H1 (cell line): ENCODE measurements around the gene RNF123. TPM values are rescaled to one million over a fixed set of nuclear protein-coding genes. Genes with fewer than 3 reads are reported as not detected.
A peak's percentile ranks its signal among the peaks of the same experiment; 100 is the strongest.

Experiments
- CTCF ChIA-PET: fragments of 300-600 bp; sonication (Branson Sonifier 250); formaldehyde crosslinking; loops from one replicate; lab custom pipeline; 2021; ENCODE audit not compliant: partially characterized antibody; lab: Charles Lee
- POLR2A ChIA-PET: fragments of 300-600 bp; sonication (Branson Sonifier 250); formaldehyde crosslinking; loops from one replicate; lab custom pipeline; 2021; ENCODE audit warnings: inconsistent platforms; ENCODE audit not compliant: partially characterized antibody; lab: Charles Lee
- DNase-seq, 2 experiments: peaks; one replicate each; pipeline versions ENCODE4 v3.0.0 to v3.0.0-alpha.2; 2010 to 2022; ENCODE audit warnings: low spot score in 2 of 2, low read depth in 1 of 2, mixed read lengths in 1 of 2
- FAIRE-seq: peaks from 2 replicates; lab custom pipeline; 2011; peaks lifted over from hg19 to GRCh38; lab: Jason Lieb, UNC
- H2AFZ ChIP-seq: 2 replicates; pipeline ENCODE4 v1.8.1; 2012; ENCODE audit warnings: low read length, inconsistent platforms
- H2AK5ac ChIP-seq: 2 replicates; pipeline ENCODE4 v1.6.1; 2013; ENCODE audit warnings: low read depth, low read length
- H2BK120ac ChIP-seq: replicated peaks from 2 replicates; pipeline ENCODE3; 2013; ENCODE audit warnings: low read depth, low read length, inconsistent platforms
- H2BK12ac ChIP-seq: 2 replicates; pipeline ENCODE4 v1.6.1; 2013; ENCODE audit warnings: low read depth, low read length
- H2BK15ac ChIP-seq: 2 replicates; pipeline ENCODE4 v1.6.1; 2013; ENCODE audit warnings: low read length
- H2BK20ac ChIP-seq: 2 replicates; pipeline ENCODE4 v1.6.1; 2013; ENCODE audit warnings: low read length
- H2BK5ac ChIP-seq: 2 replicates; pipeline ENCODE4 v1.6.1; 2013; ENCODE audit warnings: low read depth, low read length
- H3K14ac ChIP-seq: 2 replicates; pipeline ENCODE4 v1.6.1; 2013; ENCODE audit warnings: inconsistent platforms; ENCODE audit not compliant: insufficient read length
- H3K18ac ChIP-seq: 2 replicates; pipeline ENCODE4 v1.6.1; 2013; ENCODE audit warnings: low read length; ENCODE audit errors: extremely low read depth
- H3K23ac ChIP-seq: 2 replicates; pipeline ENCODE4 v1.6.1; 2013; ENCODE audit warnings: inconsistent platforms; ENCODE audit not compliant: insufficient read length
- H3K23me2 ChIP-seq: 2 replicates; pipeline ENCODE4 v1.6.1; 2013; ENCODE audit warnings: low read depth, low read length
- H3K27ac ChIP-seq: 2 replicates; pipeline ENCODE4 v1.6.1; 2011; ENCODE audit warnings: low read depth, low read length, inconsistent platforms
- H3K27me3 ChIP-seq, 4 experiments: replicated peaks in 1 of 4; 1 replicate in 1 of 4; 2 replicates in 3 of 4; pipeline versions ENCODE4 v1.6.1 to v1.8.1; 2011 to 2013; ENCODE audit warnings: low read length in 3 of 4, mild to moderate bottlenecking in 3 of 4, inconsistent platforms in 2 of 4, mixed read lengths in 2 of 4, moderate library complexity in 1 of 4; ENCODE audit not compliant: control insufficient read depth in 3 of 4, insufficient read depth in 3 of 4; ENCODE audit errors: extremely low read depth in 1 of 4
- H3K36me3 ChIP-seq, 4 experiments: 2 replicates each; pipeline versions ENCODE4 v1.6.1 to v1.8.1; 2011 to 2013; ENCODE audit warnings: mild to moderate bottlenecking in 4 of 4, low read length in 3 of 4, moderate library complexity in 2 of 4, control low read depth in 1 of 4, inconsistent platforms in 1 of 4; ENCODE audit not compliant: insufficient read depth in 4 of 4, control insufficient read depth in 2 of 4
- H3K4ac ChIP-seq: replicated peaks from 2 replicates; pipeline ENCODE3; 2013; ENCODE audit warnings: low read length, low read depth, mixed read lengths, inconsistent platforms; ENCODE audit not compliant: insufficient read length
- H3K4me1 ChIP-seq, 4 experiments: replicated peaks in 1 of 4; 1 replicate in 1 of 4; 2 replicates in 3 of 4; pipeline versions ENCODE4 v1.6.1 to v1.8.1; 2011 to 2013; ENCODE audit warnings: low read length in 3 of 4, inconsistent platforms in 2 of 4, mixed read lengths in 1 of 4; ENCODE audit not compliant: insufficient read depth in 4 of 4, control insufficient read depth in 3 of 4
- H3K4me2 ChIP-seq, 2 experiments: 2 replicates each; pipeline versions ENCODE4 v1.6.1 to v1.8.1; 2011 to 2013; ENCODE audit warnings: low read depth in 2 of 2, low read length in 2 of 2, control low read depth in 1 of 2, inconsistent platforms in 1 of 2, mild to moderate bottlenecking in 1 of 2; ENCODE audit not compliant: insufficient read depth in 1 of 2
- H3K4me3 ChIP-seq, 4 experiments: fragments of 200-600, 300-600 bp in 1 of 4; sonication (generic), shearing (Covaris generic), sonication (Bioruptor Twin) in 1 of 4; 2 replicates each; pipeline versions ENCODE4 v1.5.1 to v1.8.1; 2011 to 2016; ENCODE audit warnings: low read length in 4 of 4, low read depth in 3 of 4, control low read depth in 2 of 4, inconsistent platforms in 2 of 4, mild to moderate bottlenecking in 2 of 4, mixed read lengths in 1 of 4, moderate library complexity in 1 of 4; ENCODE audit not compliant: insufficient read depth in 2 of 4; ENCODE audit errors: extremely low read depth in 1 of 4
- H3K56ac ChIP-seq: replicated peaks from 2 replicates; pipeline ENCODE3; 2013; ENCODE audit warnings: low read depth, mild to moderate bottlenecking, mixed read lengths, low read length, inconsistent platforms; ENCODE audit not compliant: insufficient read length
- H3K79me1 ChIP-seq: 2 replicates; pipeline ENCODE4 v1.6.1; 2013; ENCODE audit warnings: low read depth, low read length, control low read depth
- H3K79me2 ChIP-seq, 2 experiments: 2 replicates each; pipeline versions ENCODE4 v1.6.1 to v1.8.1; 2012 to 2013; ENCODE audit warnings: low read length in 2 of 2, mild to moderate bottlenecking in 2 of 2, inconsistent platforms in 1 of 2; ENCODE audit not compliant: insufficient read depth in 2 of 2, control insufficient read depth in 1 of 2
- H3K9ac ChIP-seq, 4 experiments: replicated peaks in 1 of 4; 1 replicate in 1 of 4; 2 replicates in 3 of 4; pipeline versions ENCODE4 v1.6.1 to v1.8.1; 2011 to 2013; ENCODE audit warnings: low read depth in 3 of 4, low read length in 3 of 4, control low read depth in 2 of 4, mild to moderate bottlenecking in 2 of 4, moderate library complexity in 2 of 4, inconsistent platforms in 1 of 4; ENCODE audit errors: extremely low read depth in 1 of 4
- H3K9me3 ChIP-seq, 2 experiments: 2 replicates each; pipeline versions ENCODE4 v1.6.1 to v1.8.1; 2012 to 2013; ENCODE audit warnings: mild to moderate bottlenecking in 2 of 2, moderate library complexity in 2 of 2, control low read depth in 1 of 2, inconsistent platforms in 1 of 2, low read depth in 1 of 2, low read length in 1 of 2, mixed read lengths in 1 of 2; ENCODE audit not compliant: insufficient read depth in 2 of 2
- H4K20me1 ChIP-seq, 2 experiments: replicated peaks in 1 of 2; 2 replicates each; pipeline versions ENCODE3 to v1.8.1; 2011 to 2013; ENCODE audit warnings: inconsistent platforms in 2 of 2, low read length in 2 of 2, mild to moderate bottlenecking in 1 of 2; ENCODE audit not compliant: insufficient read depth in 2 of 2, control insufficient read depth in 1 of 2
- H4K5ac ChIP-seq: 2 replicates; pipeline ENCODE4 v1.6.1; 2013; ENCODE audit warnings: low read length, low read depth, mixed read lengths, inconsistent platforms; ENCODE audit not compliant: insufficient read length
- H4K8ac ChIP-seq: 2 replicates; pipeline ENCODE4 v1.8.0; 2013; ENCODE audit warnings: mild to moderate bottlenecking, moderate library complexity, low read length, inconsistent platforms; ENCODE audit not compliant: insufficient read depth; ENCODE audit errors: extremely low read depth
- H4K91ac ChIP-seq: replicated peaks from 2 replicates; pipeline ENCODE3; 2013; ENCODE audit warnings: low read length, mixed read lengths, inconsistent platforms; ENCODE audit not compliant: insufficient read length
- CHD2 ChIP-seq: IDR thresholded peaks from 2 replicates; pipeline ENCODE4 v1.6.1; 2012; ENCODE audit warnings: low read length, improper control_type of control experiment
- EGR1 ChIP-seq: IDR thresholded peaks from 2 replicates; pipeline ENCODE4 v1.6.1; 2011; ENCODE audit warnings: low read depth, low read length, borderline replicate concordance
- GABPA ChIP-seq: IDR thresholded peaks from 2 replicates; pipeline ENCODE4 v1.6.1; 2011; ENCODE audit warnings: mild to moderate bottlenecking, low read length, moderate library complexity, borderline replicate concordance; ENCODE audit not compliant: insufficient read depth
- GTF2F1 ChIP-seq: IDR thresholded peaks from 2 replicates; pipeline ENCODE4 v1.6.1; 2012; ENCODE audit warnings: low read depth, low read length, improper control_type of control experiment, borderline replicate concordance
- HDAC2 ChIP-seq, 2 experiments: fragments of 300-600 bp in 1 of 2; sonication (generic) in 1 of 2; IDR thresholded peaks; 2 replicates each; pipeline ENCODE4 v1.6.1; 2011 to 2012; ENCODE audit warnings: low read depth in 2 of 2, low read length in 2 of 2, mild to moderate bottlenecking in 2 of 2, moderate library complexity in 2 of 2, borderline replicate concordance in 1 of 2, inconsistent platforms in 1 of 2
- JUN ChIP-seq: IDR thresholded peaks from 2 replicates; pipeline ENCODE4 v1.6.1; 2011; ENCODE audit warnings: low read depth, mild to moderate bottlenecking, improper control_type of control experiment, low read length
- JUND ChIP-seq: IDR thresholded peaks from 2 replicates; pipeline ENCODE4 v1.6.1; 2011; ENCODE audit warnings: mild to moderate bottlenecking, improper control_type of control experiment, low read length
- POLR2A ChIP-seq, 2 experiments: IDR thresholded peaks; 1 replicate in 1 of 2; 2 replicates in 1 of 2; pipeline ENCODE4 v1.6.1; 2011; ENCODE audit warnings: low read depth in 2 of 2, low read length in 2 of 2, mild to moderate bottlenecking in 2 of 2; ENCODE audit errors: control extremely low read depth in 1 of 2
- RFX5 ChIP-seq: IDR thresholded peaks from 2 replicates; pipeline ENCODE4 v1.6.1; 2011; ENCODE audit warnings: low read depth, low read length, improper control_type of control experiment, borderline replicate concordance
- RXRA ChIP-seq: IDR thresholded peaks from 2 replicates; pipeline ENCODE4 v1.6.1; 2011; ENCODE audit warnings: low read depth, mild to moderate bottlenecking, low read length, moderate library complexity; ENCODE audit not compliant: insufficient read depth
- TAF7 ChIP-seq: optimal IDR thresholded peaks from 2 replicates; pipeline ENCODE3; 2011; ENCODE audit warnings: low read depth, mild to moderate bottlenecking, inconsistent platforms, low read length, moderate library complexity, borderline replicate concordance
- TCF12 ChIP-seq: IDR thresholded peaks from 2 replicates; pipeline ENCODE4 v1.6.1; 2011; ENCODE audit warnings: low read depth, mild to moderate bottlenecking, low read length
- WGBS, 2 experiments: shearing (Covaris generic) in 1 of 2; methylation state at CpG; one replicate each; pipeline versions ENCODE4 v1.1.6 to v1.1.7; 2013 to 2015; ENCODE audit warnings: low lambda C conversion rate in 2 of 2, mixed read lengths in 2 of 2, inconsistent platforms in 1 of 2, low coverage in 1 of 2, missing lambda C conversion rate in 1 of 2; ENCODE audit not compliant: insufficient replicate concordance in 2 of 2, insufficient coverage in 1 of 2, insufficient read length in 1 of 2; ENCODE audit errors: extremely low coverage in 1 of 2, missing lambda C conversion rate in 1 of 2; 5-methylcytosine and 5-hydroxymethylcytosine counted together
- polyA plus RNA-seq, 7 experiments: library from polyadenylated mRNA; depleted of rRNA in 3 of 7; stranded (reverse) in 5 of 7; unstranded in 2 of 7; fragments of >200 nt in 5 of 7; fragments of 200-250 nt in 2 of 7; gene quantifications; 1 replicate in 5 of 7; 2 replicates in 1 of 7; 4 replicates in 1 of 7; pipeline versions ENCODE4 v1.2.1 to v1.2.3, GENCODE V29; 2011 to 2013; ENCODE audit warnings: missing spikeins in 2 of 7, mixed read lengths in 2 of 7
- total RNA-seq: library from RNA; stranded (reverse); fragmentation: NEBNext Ultra II Directional; extraction: Animal tissue kit (Norgen Biotek cat#: 25700); gene quantifications from 2 replicates; pipeline ENCODE4 v1.2.1, GENCODE V29; 2021
- TF ChIP-seq, protein P1 (sequence below): IDR thresholded peaks from 2 replicates; pipeline ENCODE4 v1.6.1; 2012; ENCODE audit warnings: inconsistent platforms

Gene RNF123
- total and polyA plus RNA-seq, 2 of the 8 experiments (the other 6 are each of a cell fraction or from before 2014, with no cell fraction given) = 30.5 to 57.7 TPM

GRCh38 chr3:49718858-49719213 is 29.5 kb downstream of the RNF123 start:
- H3K79me2 ChIP-seq = peaks cover 0 to 8% of the 10 kb centered on the region in 2 experiments; a peak in 1 of 4 replicates
- H2AK5ac ChIP-seq = no peak overlapping the region
- H2BK12ac ChIP-seq = peak overlapping the region; percentile 21; the same call in 1 of the 2 replicates
- no peak overlapping the region for H2BK15ac ChIP-seq
- ChIA-PET POLR2A (interaction anchor here (0.7 to 7.3 kb wide), 24 partner anchors 7 to 250 kb away, joined by 3 to 57 read pairs (median 5); partner anchors contain the start of genes IP6K1, MST1 and RNF123), CTCF (interaction anchor here (0.6 to 7.8 kb wide), 13 partner anchors 11 to 189 kb away, joined by 3 to 127 read pairs (median 4); partner anchors contain the start of genes IP6K1 and MST1R)
- no peaks in the 10 kb centered on the region for H3K9me3 ChIP-seq
- peak overlapping the region; percentile 60 for H3K56ac ChIP-seq
- H3K79me1 ChIP-seq = peaks cover 5% of the 10 kb centered on the region; the same call in 1 of the 2 replicates
- H3K14ac ChIP-seq = no peak overlapping the region
- peak overlapping the region; percentile 84; the same call in 1 of the 2 replicates for H2BK5ac ChIP-seq
- no peak overlapping the region; the same call in 1 of the 2 replicates for H2BK20ac ChIP-seq
- no peak overlapping the region for H3K27ac ChIP-seq
- H3K23me2 ChIP-seq = peaks cover 16% of the 10 kb centered on the region; the same call in 1 of the 2 replicates
- DNase-seq (peak; percentile 23 to 75), FAIRE-seq (no peak)
- WGBS, 2 experiments = 19% methylated on average over 33 of the region's 33 CpGs; no CpG with 5 or more reads in 1 of the 2 experiments
- H3K27me3 ChIP-seq = no peaks in the 10 kb centered on the region
- H3K4me1 ChIP-seq = peaks cover 0 to 22% (median 11%) of the 10 kb centered on the region in 4 experiments; a peak in 6 of 7 replicates
- no peak overlapping the region for H2BK120ac ChIP-seq
- peak overlapping the region; percentile 32 for H3K4ac ChIP-seq
- peak overlapping the region; percentile 51 for H4K5ac ChIP-seq
- peak overlapping the region; percentile 63 to 97 for H3K4me2 ChIP-seq
- H3K9ac ChIP-seq = peak overlapping the region in 3 of 4 experiments; percentile 5 to 62 (median 61); a peak in 5 of 7 replicates
- H3K23ac ChIP-seq = no peak overlapping the region
- peaks cover 7 to 26% of the 10 kb centered on the region in 2 experiments for H4K20me1 ChIP-seq
- peak overlapping the region; percentile 51; the same call in 1 of the 2 replicates for H3K18ac ChIP-seq
- H3K36me3 ChIP-seq = peaks cover 6 to 13% (median 8%) of the 10 kb centered on the region in 4 experiments; a peak in 4 of 8 replicates
- no peak overlapping the region for H2AFZ ChIP-seq
- peak overlapping the region; percentile 90; the same call in 1 of the 2 replicates for H4K8ac ChIP-seq
- peak overlapping the region; percentile 90 for H4K91ac ChIP-seq
- peak overlapping the region; percentile 45 to 62 (median 56) for H3K4me3 ChIP-seq
- TF ChIP-seq TAF7 (peak; percentile 6), RFX5 (no peak), POLR2A (IDR thresholded peaks at IDR 0.05; ENCODE audit: control extremely low read depth in 1 of 2, low read depth in 2 of 2, low read length in 2 of 2) (no peak), HDAC2 (IDR thresholded peaks at IDR 0.05; ENCODE audit: borderline replicate concordance in 1 of 2, low read depth in 2 of 2, low read length in 2 of 2) (no peak), JUND (no peak), CHD2 (no peak), RXRA (no peak), EGR1 (no peak), GABPA (0 out of 2 replicates have a peak, but pooled peaks have one; percentile 11), JUN (no peak), TCF12 (no peak), GTF2F1 (no peak)
- TF ChIP-seq, protein P1, sequence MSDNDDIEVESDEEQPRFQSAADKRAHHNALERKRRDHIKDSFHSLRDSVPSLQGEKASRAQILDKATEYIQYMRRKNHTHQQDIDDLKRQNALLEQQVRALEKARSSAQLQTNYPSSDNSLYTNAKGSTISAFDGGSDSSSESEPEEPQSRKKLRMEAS = peak; percentile 73
